Stimulated activated CD8-positive, alpha-beta memory T cell treated with anti-CD3 and anti-CD28 coated beads, Interleukin-4, amount 100 ng/mL, for 24 hours (primary cell): ENCODE results near the gene RWDD2A.
A peak's percentile ranks its signal among the peaks of the same experiment; 100 is the strongest.
"Not testable (repeated sequence)": the region's sequence is repeated elsewhere in the genome, so short reads cannot be mapped to it uniquely, and the experiment has no call there.

Experiments
- DNase-seq: peaks from one replicate; pipeline ENCODE4 v3.0.0-alpha.2; 2020; ENCODE audit warnings: low read depth

The RWDD2A gene

DNA sequence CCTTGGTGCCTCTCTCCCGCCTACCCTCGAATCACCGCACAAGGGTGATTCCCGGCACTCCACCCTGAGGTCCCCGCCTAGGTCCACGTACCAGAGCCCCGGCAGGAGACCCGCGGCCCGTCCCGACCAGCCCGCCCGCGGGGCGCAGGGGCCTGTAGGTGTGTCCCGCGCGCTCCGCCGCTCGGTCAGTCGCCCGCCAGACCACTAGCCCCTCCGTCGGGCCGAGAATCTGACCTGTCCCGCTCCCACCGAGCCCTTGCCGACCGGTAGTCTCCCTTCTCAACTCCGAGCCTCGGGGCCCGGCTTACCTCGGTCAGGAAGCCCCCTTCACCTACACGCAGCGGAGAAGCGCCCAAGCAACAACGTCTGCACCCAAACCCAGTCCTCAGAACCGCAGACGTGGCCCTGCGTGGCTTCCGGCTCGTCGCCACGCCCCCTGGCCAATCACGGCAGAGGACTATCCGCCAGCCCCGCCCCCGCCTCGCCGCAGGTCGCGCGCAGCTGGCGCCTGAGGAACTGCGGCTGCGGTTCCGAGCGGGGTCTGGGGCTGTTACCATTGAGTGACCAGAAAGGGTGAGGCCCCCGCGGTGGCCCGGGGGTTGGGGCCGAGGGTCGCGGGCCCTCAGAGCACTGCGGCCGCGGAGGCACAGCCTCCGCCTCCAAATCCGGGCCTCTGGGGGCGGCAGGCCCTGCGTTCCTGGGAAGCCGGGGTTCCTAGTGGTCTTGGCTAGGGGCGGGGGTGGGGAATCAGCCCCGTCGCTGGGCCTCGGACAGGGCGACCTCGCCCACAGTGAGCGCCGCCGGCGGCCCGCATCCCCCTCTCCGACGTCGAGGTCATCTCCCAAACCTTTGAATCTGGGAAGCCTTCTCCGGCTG, at the start of gene RWDD2A, which contains the start of gene PGM3:
Gene RWDD2A (plus strand): TSS at position 487 of the 876 bp plus-strand sequence. CDS start 1,095 bp downstream, outside the sequence.
Gene PGM3 (minus strand): TSS at position 395 of the 876 bp plus-strand sequence. CDS start 2,253 bp downstream, outside the sequence.
- DNase-seq: peak; percentile 87

- DNase-seq: no peak
Observed at GRCh38 chr6:83151114-83151513, 42.0 kb upstream of the RWDD2A start.

- no peak for DNase-seq
Observed at GRCh38 chr6:83152913-83153312, 40.2 kb upstream of the RWDD2A start.

GRCh38 chr6:83153883-83154521, 39.2 kb upstream of the RWDD2A start:
- no peak for DNase-seq

- DNase-seq: no peak
Observed at GRCh38 chr6:83155794-83156193, 37.4 kb upstream of the RWDD2A start.

- no peak for DNase-seq
Observed at GRCh38 chr6:83160167-83160566, 33.0 kb upstream of the RWDD2A start.

- DNase-seq: no peak
Observed at GRCh38 chr6:83167726-83168278, 25.4 kb upstream of the RWDD2A start.

DNA sequence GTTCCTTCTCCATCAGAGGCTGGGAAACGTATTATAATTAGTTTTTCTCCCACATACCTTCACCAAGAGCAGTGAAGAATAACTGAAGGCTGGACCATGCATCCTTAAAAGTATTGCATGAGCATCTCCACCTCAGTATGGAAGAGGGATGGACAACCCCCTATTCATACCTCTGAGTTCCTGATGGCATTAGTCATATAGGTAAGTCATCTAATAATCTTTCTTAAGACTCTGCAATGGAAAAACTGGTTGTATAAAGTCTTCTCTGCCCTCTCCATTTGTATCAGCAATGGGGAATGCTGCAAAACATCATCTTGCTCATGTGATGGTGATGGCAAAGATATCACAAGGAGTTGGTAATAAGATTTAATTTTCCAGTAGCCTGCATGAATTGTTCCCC, 24.6 kb upstream of the RWDD2A start:
- no peak for DNase-seq

DNA sequence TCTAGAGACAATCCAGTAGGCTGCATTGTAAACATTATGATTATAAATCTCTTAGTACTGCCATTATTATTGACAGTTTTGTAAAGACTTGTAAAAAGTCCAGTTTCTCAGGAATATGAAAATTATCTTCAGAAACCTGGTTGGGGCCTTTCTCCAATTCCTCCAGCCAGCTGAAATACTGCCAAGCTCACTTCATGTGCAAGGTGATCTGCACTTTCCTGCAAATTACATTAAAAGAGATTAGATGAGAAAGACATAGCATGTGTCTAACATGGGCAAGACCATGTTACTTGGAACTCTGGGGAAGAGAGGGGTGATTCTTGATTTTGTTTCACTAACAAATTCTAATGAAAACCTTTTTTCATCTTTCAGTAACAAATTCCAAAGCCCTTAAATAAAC, 24.1 kb upstream of the RWDD2A start:
- no peak for DNase-seq

DNA sequence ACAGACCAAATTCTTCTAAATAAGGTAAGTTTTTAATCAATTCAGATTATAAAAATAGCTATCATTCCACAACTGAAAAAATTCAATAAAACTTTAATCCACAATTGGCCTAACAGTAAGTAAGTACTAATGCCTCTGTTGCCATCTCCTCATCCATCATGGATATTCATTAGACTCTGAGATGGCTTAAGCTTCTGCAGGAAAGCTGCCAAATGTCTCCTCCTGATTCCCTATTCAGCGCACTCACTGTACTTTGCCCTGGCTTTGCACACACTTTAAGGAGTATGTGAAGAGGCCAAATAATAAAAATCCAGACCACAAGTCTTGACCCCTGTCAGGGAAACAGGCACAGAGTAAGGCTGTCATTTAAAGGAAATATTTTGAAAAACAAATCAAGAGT, 23.6 kb upstream of the RWDD2A start:
- no peak for DNase-seq

- no peak for DNase-seq
Observed at GRCh38 chr6:83176246-83176645, 16.9 kb upstream of the RWDD2A start.

DNA sequence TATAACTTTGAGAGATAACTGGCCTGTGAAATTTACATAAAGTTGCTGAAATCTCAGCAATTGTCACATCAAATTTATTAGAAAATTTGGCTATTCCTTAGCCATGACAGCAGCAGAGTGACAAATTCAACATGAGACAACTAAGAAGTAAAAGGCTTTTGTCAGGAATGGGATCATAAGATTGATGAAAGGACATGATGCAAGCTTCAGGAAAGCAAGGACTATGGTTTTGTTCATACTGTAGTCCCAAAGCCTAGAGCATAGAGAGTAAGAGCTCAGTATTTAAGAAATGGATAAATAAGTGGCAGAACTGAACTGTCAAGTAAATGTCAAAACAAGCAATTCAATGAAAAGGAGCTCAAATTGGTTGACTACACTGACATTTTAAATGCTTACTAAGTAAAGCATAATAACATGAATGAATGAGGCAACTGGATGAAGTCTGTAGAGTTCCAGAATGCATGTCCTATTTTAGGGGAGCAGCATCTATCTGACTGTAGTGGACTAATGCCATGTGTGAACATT, 12.7 kb upstream of the RWDD2A start:
- DNase-seq: no peak

DNA sequence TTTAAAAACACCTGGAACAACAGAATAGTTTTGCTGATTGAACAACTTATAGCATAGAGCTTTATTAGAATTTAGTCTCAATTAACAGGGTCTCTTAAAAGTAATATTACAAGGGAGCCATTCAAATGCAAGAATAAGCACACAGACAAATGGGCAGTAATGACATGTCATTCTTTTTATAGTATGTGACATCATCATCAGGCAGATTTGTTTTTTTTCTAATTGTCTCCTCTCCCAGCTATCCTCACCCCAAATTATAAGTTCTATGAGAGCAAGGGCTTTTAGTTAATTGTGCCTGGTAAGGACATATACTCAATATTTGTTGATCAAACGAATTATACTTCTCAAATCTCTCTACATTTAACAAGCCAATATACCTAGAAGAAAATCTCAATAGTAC, 11.0 kb upstream of the RWDD2A start:
- DNase-seq: no peak

GRCh38 chr6:83183082-83183828, 9.9 kb upstream of the RWDD2A start:
- DNase-seq: no peak

DNA sequence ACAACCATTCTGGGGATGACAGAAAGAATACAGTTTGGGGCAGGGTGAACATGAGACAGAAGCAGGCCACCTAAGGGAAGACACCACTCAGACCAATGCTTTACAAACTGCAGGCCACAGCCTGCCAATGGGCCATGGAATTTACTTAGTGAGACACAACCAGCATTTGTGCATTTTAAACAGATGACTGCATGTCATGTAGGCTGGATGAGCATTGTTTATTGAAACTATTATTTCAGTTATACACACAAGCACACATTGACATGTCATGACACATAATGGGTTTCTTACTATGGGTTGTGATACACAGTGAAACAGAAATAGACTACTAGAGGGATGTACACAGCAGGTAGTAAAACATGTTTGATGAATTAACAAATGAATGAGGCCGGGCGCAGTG, 8.1 kb upstream of the RWDD2A start:
- DNase-seq: no peak

GRCh38 chr6:83188501-83188900, 4.7 kb upstream of the RWDD2A start:
- DNase-seq: no peak

DNA sequence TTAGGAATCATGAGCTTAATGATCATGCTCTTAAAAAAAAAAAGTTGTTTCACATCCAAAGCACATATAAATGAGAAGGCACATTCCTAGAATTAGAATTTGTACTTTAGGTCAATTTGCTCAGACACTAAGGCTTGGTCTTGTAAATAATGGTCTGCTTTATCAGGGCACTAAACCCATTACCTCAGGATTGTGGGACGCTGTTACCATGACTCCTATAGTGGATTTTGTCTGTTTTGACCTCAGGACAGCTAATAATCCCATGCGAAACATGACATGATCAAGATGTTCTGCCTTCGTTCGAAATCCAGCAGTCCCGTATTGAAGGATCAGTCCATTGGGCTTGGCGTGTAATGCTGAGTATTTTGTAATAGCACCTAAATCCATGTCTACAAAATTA, 2.5 kb upstream of the RWDD2A start:
- no peak for DNase-seq

DNA sequence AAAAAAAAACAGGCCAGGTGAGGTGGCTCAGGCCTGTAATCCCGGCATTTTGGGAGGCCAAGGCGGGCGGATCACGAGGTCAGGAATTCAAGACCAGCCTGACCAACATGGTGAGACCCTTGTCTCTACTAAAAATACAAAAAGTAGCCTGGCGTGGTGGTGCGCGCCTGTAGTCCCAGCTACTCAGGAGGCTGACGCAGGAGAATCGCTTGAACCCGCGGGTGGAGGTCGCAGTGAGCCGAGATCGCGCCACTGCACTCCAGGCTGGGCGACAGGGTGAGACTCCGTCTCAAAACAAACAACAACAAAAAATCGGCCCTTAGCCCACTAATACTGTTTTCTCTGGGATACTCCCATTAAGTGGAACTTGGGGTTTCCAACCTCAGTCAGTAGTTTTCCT, 1.2 kb upstream of the RWDD2A start:
- not testable (repeated sequence) for DNase-seq

GRCh38 chr6:83192456-83192855, 701 bp upstream of the RWDD2A start:
- no peak for DNase-seq

DNA sequence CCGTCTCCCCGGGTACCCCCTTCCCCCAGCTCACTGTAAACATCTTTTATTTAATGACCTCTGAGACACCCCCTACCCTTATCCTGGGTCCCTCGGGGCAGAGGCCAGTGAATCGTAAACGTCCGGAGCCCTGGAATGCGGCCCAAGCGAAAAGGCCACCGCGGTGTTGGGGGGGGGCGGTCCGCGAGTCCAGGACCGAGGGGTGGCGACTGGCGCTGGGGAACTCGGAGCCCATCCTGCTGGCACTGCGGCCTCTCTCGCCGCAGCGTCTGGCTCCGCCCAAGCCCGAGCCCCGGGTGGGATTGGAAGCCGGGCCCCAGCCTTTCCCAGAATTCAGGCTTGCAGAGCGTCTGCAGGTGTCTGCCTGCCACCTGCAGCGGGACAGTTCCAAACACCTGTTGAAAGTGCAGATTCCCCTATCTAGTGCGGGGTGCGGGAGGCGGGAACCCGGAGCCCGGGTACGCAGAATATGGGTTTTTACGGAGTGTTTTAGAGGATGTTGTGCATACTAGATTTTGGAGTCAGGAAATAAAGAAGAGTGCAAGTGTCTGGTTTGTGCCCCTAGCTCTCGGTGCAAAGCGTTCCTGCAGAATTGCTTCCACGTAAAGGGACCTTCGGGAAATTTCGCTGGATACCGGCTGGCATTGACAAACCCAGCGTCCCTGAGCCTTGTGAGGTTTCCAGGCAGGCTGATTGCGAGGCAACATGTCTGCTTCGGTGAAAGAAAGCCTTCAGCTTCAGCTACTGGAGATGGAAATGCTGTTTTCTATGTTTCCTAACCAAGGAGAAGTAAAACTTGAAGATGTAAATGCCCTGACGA, 800 bp downstream of the RWDD2A start:
- DNase-seq: no peak

DNA sequence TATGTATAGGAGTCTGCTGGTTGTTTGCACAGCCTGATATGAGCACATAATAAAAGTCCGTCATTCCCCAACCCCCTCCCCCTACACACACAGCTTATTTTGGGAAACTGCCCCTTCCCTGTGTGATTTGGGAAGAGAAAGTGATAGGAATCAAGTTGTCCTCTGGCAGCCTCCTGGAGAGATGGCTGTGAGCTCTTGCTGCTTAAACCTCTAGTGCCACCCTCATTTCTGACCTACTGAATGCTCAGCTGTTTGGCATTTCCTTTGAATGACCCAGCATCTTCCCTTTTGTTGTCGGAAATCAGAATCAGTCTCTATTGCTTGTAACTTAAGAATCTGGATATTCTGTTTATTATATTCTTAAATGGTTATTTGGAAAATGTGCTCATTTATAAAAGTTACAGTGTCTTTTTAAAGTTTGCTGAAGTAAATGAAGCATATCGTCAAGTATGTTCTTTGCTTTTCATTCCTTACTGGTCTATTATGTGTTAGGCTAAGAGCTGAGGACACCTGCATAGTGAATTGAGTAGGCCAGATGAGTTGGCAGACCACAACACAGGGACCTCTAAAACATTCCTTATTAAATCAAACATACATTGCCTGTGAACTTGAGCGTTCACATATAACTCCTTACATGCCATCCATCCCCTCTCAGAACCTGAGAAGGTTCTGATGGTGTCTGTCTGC, 5.5 kb downstream of the RWDD2A start:
- DNase-seq: no peak
